NCI-H524 treated with DMSO at 0.1 percent for 48 hours (cell line): ENCODE data around the gene EDIL3.
A peak's percentile ranks its signal among the peaks of the same experiment; 100 is the strongest.
"Not testable (repeated sequence)": the region's sequence is repeated elsewhere in the genome, so short reads cannot be mapped to it uniquely, and the experiment has no call there.

ENCODE experiments used
- DNase-seq: peaks from one replicate; lab custom pipeline; 2025; lab: John Stamatoyannopoulos, UW

EDIL3 gene

GRCh38 chr5:84168841-84169240 lies 215.8 kb downstream of the EDIL3 start:
- no peak for DNase-seq

GRCh38 chr5:84163671-84164070 lies 221.0 kb downstream of the EDIL3 start:
- no peak for DNase-seq

GRCh38 chr5:84162695-84163094 lies 222.0 kb downstream of the EDIL3 start:
- no peak for DNase-seq

GRCh38 chr5:84160650-84161049 lies 224.0 kb downstream of the EDIL3 start:
- DNase-seq: not testable (repeated sequence)

GRCh38 chr5:84149094-84149493 lies 235.6 kb downstream of the EDIL3 start:
- DNase-seq: no peak

- no peak for DNase-seq
Measured at GRCh38 chr5:84148651-84149050, 236.0 kb downstream of the EDIL3 start.

- DNase-seq: no peak
Measured at GRCh38 chr5:84137541-84137940, 247.1 kb downstream of the EDIL3 start.

- DNase-seq: peak; percentile 50
Measured at GRCh38 chr5:84131372-84131771, 253.3 kb downstream of the EDIL3 start.

GRCh38 chr5:84130006-84130580 lies 254.6 kb downstream of the EDIL3 start:
- DNase-seq: no peak

GRCh38 chr5:84125216-84125615 lies 259.5 kb downstream of the EDIL3 start:
- DNase-seq: no peak

GRCh38 chr5:84119252-84119651 lies 265.4 kb downstream of the EDIL3 start:
- DNase-seq: no peak

- no peak for DNase-seq
Measured at GRCh38 chr5:84118551-84118950, 266.1 kb downstream of the EDIL3 start.

- DNase-seq: no peak
Measured at GRCh38 chr5:84115727-84116126, 269.0 kb downstream of the EDIL3 start.

- DNase-seq: peak; percentile 79
Measured at GRCh38 chr5:84113246-84114105, 271.2 kb downstream of the EDIL3 start.

GRCh38 chr5:84092738-84093137 lies 291.9 kb downstream of the EDIL3 start:
- DNase-seq: no peak

- peak; percentile 25 for DNase-seq
Measured at GRCh38 chr5:84091127-84091799, 293.4 kb downstream of the EDIL3 start.

- DNase-seq: no peak
Measured at GRCh38 chr5:84088996-84089395, 295.7 kb downstream of the EDIL3 start.

- no peak for DNase-seq
Measured at GRCh38 chr5:84086511-84086910, 298.2 kb downstream of the EDIL3 start.

GRCh38 chr5:84085387-84086041 lies 299.2 kb downstream of the EDIL3 start:
- DNase-seq: peak; percentile 42

GRCh38 chr5:84080908-84081307 lies 303.8 kb downstream of the EDIL3 start:
- DNase-seq: peak; percentile 65

GRCh38 chr5:84072339-84072738 lies 312.3 kb downstream of the EDIL3 start:
- DNase-seq: no peak

- no peak for DNase-seq
Measured at GRCh38 chr5:84069608-84070179, 315.0 kb downstream of the EDIL3 start.
